HG03097 (cell line): ENCODE results near the gene NPHP4.

Experiments
- ATAC-seq: cut with Tn5 transposase; IDR thresholded peaks from one replicate; pipeline ENCODE4 v1.9.1; 2021; ENCODE audit not compliant: unreplicated experiment, low FRiP score

The NPHP4 gene

DNA sequence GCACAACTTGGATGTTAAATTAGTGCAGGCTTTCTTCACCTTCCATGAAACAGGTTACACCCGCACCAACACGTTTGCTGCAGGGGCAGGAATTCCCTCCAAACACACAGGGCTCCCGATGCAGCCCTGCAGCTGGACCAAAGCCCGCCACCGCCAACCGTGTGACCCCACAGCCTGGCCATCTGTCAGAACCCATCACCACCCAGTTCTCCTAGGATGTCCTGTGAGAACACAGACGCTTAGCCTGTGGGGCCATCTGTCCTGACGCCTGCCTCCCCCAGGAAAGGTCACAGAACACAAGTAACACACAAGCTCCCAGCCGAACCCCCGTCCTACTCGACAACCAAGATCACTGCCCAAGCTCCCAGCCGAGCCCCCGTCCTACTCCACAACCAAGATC lies 108.1 kb downstream of the NPHP4 start:
- no peak for ATAC-seq

DNA sequence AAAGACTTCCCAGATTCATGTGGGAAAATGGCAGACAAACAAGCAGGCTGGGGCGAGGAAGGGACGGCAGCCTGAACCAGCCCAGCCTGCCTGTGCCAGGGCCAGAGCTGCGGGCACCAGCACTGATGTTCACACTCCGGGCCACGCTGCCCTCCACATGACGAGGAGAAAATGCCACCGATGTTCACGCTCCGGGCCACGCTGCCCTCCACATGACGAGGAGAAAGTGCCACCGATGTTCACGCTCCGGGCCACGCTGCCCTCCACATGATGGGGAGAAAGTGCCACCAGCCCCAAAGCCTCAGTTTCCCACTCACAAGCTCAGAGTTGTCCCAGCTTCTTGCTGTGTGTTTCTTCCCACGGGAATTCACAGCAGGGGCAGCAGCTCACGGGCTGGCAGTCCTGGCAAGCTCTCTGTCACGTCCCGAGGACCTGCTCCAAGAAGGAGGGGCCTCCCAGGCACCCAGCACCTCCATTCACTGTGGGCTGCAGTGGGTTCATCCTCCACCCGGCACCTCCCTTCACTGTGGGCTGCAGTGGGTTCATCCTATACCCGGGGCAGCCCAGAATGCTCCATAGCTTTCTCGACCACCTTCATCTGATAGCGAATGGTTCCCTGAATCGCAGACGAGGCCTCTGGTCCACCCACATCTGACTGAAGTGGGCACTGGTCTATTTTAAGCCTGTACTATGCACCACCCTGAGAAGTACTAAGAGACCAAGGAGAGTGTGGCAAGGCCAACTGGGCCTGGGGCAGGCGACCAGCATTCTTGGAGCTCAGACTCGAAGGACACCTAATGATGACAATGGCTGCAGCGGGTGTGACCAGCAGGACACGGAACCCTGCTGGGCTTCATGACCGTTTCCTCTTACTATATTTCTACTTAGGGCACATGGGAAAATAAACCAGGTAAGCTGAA lies 108.8 kb downstream of the NPHP4 start:
- no peak for ATAC-seq

DNA sequence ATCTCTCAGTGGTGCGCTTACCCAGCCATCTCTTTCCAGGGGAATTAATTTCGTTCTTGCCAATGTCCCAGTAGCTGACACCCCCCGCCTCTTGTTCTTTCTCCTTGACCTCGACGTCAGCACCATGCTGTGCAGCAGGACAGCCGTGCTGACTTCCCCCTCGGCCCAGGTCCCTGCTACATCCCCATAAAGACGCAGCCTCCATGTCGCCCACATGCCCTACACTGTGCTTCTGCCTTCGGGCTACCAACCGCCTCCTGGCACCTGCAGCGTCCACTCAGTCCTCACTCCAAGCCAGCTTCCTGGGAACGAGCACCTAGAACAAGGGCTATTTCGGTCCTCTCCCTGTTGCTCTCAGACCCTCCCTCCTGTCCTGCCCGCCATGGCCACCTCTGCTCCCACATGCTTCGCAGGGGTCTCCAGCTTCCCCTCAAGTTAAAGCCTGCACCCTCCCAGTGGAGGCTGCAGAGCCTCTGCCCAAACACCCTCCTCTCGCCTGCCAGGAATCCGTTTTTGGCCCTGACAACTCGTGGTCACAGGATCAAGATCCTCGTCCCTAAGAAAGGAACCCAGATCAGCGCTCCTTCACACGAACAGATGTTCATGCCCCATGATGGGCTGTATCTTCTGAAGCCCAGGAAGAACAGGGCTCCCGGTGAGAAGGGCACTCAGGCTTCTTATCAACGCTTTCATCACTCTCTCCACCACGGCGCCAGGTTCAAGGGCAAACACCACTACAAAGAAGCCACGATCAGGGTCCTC lies 109.7 kb downstream of the NPHP4 start:
- ATAC-seq: no peak

DNA sequence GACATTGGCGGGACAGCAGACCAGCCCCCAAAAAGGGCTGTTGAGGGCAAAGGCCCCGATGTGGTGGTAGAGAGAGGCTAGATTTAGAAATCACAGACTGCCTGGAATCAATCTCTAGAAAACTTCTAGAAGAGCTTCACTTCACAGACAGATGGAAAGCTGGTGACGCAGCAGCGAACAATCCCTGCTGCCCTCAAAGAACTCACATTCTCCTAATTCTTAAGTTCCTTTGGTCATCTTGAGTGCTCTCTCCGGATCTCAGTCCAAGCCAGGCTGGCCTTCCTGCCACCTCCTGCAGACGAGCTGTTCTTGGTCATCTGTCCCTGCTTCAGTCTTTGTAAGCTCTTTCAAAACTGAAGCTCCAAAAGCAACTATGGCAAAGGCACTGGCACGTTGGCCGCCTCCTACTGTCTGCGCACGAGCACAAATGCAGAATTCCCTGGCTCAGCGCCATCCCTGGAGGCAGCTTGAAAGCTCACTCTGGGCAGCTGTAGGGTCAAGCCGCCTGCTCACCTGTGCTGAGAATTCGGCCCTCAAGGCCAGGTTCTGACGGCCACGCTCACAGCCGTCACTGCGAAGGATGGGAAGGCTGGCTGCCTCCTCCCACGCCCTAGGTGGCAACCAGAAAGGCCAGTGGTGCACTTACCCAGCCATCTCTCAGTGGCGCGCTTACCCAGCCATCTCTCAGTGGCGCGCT lies 110.6 kb downstream of the NPHP4 start:
- ATAC-seq: no peak

DNA sequence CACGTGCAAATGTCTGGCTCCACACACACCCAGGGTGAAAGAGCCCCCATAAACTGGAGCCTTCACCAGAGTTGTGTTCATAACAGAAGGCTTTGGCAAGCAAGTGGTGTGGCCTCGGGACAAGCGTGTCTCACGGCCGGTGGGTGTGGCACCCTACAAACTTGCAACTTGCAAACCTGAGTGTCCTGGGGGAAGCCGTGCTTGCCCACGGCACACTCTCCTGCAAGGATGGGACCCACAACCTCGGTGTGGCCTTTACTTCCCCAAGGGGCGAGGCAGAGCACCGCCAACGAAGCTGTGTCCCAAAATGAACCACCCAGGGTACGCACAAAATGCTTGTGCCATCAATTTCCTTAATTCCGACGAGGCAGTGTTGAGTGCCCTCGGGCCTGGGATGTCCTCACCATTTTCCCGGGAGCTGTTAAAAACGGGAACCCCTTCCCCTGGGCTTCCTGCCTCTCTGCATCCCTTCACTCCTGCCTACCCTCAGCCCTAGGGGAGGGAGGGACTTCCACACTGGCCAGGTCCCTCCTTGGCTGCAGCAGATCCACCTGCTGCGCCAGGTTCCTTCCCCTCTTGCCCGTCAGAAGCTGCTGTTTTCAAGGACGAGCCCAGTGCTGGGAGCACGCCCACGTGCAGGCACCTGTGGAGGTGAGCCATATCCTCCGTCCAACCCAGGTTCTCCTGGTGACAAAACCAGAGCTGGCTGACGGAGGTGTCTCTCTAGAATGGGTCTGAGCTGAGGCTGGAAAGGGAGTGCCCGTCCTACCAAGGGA lies 111.4 kb downstream of the NPHP4 start:
- no peak for ATAC-seq

DNA sequence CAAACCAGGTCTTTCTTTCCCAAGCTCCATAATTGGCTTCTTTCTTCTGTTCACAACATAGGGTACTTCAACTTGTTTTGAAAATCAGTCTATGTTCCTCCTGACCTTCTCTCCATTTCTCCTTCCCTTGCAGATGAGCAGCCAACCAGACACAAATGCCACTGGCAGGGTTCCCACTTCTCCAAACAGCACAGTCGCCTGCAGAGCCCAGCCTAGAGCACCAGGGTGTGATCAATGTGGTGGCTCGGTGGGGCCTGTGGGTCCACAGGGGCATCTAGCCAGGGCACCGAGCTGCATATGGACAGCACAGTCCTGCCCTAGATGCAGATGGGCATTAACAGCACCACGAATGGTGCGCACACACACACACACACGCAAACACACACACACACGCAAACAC lies 112.8 kb downstream of the NPHP4 start:
- ATAC-seq: no peak

DNA sequence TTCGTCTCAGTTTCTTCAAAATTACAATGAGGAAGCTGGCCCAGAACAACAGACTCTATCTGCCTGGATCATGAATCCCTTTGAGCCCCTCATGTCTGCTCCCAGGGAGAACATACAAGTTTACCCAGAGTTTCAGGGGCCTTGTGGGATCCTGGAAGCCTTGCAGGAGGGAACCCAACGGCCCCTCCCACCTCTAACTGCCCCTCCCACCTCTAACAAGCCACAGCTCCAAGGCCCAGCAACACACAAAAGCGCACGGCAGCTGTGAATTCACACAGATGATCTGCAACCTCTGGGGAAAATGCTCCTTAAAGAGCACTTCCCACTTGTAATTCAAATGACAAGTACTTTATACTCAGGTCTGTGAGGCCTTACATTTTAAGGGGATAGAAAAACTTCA lies 113.3 kb downstream of the NPHP4 start:
- ATAC-seq: no peak

DNA sequence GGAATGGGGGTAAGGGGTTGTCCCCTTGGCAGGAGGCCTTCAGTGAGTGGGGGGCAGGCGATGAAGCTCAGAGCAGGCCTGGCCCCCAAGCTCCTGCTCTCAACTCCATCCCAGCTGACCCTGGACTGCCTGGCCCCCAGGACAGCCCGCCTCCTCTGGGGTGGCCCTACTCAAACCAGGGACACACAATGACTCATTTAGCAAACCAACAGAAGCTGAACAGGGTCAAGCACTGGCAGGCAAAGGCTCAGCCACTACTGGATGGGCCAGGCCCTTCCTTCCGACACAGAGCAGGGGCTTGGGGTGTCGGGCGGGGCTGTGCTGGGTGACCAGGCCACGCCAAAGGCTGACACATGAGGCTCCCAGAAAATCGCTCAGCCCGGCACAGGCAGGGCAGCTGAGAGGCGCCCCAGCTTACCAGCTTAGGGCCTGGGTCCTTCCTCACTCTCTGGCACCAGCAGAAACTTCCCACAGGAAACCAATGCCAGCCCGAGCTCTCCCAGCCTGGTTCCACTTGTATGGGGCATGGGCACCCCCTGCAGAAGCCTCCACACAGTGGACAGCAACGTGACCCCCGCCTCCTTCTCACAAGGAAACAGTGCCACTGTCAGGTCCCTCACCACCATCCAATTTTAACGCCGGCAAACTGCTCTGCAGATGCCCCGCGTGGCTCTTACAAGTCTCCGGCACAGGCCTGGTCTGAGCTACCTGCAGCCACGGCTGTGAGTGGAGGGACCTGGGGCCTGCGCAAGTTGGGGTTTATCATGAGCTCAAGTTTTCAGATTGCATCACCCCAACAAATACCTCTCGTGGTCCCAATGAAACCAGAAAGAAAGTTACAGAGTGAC lies 114.3 kb downstream of the NPHP4 start:
- no peak for ATAC-seq

DNA sequence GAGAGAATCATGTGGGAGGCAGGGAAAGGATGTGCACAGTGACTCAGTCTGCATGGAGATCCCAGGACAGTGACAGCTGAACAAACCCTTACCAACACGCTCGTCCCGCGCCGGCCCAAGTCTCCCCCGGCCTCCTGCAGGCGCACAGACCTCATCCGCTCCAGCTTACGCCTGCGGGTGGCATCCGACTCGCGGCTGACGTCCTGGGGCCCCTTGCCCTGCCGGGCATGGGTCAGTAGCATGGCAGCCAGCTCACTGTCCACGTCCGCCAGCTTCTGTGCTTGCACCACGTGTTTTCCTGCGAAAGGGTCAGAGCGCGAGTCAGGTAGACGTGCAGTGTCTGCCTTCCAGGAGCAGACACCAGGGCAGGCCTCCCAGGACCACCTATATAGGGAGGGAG lies 115.2 kb downstream of the NPHP4 start:
- no peak for ATAC-seq

DNA sequence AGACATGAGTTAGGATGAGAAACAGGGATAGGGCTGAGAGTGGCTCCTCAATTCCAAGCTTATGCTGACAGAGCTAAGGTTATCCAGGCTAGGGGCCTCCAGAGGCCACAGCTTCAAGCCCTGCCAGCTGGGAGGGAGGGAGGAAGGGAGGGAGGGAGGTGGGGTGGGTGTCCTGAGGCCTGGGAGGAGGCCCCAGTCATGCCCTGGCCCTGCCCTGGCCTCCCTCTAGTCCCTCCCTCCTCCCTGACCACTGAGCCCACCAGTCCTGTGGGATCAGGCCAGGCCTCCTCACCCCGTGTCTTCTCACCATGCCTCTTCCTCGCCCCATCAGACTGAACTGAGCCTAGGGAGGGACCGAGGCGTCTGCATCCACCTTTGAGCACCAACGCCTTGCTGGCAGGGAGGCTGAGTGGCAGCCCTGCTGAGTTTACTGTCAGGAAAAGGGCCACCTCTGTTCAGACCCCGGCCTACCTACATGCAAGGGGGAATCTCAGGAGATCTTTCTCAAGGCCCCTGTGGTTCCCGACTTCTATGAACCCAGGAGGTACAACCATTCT lies 116.1 kb downstream of the NPHP4 start:
- ATAC-seq: no peak

DNA sequence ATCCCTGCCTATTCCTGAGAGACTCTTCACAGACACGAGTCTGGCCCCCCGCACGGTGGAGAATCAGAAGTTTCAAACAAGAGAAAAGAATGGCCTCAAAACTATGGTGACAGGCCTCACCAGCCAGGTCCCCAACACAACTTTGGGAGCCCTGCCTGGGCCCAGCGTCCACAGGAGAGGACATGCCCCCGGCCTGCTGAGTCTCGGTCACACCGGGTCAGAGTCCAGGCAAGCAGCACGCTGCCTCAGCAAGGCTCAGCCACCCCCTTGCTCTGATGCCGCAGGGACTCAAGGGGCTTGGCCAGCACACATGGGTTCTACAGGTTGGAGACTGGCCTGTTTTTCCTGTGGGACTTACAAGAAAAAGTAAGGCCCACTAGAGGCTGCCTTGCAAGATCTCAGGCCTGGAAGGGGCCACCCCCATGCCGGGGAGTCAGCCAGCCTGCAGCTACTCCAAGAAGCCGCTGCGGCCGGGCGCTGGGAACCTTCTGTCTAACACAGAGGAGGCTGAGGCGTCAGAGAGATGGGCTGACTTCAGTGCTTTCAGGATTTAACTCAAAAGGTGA lies 116.8 kb downstream of the NPHP4 start:
- ATAC-seq: no peak

DNA sequence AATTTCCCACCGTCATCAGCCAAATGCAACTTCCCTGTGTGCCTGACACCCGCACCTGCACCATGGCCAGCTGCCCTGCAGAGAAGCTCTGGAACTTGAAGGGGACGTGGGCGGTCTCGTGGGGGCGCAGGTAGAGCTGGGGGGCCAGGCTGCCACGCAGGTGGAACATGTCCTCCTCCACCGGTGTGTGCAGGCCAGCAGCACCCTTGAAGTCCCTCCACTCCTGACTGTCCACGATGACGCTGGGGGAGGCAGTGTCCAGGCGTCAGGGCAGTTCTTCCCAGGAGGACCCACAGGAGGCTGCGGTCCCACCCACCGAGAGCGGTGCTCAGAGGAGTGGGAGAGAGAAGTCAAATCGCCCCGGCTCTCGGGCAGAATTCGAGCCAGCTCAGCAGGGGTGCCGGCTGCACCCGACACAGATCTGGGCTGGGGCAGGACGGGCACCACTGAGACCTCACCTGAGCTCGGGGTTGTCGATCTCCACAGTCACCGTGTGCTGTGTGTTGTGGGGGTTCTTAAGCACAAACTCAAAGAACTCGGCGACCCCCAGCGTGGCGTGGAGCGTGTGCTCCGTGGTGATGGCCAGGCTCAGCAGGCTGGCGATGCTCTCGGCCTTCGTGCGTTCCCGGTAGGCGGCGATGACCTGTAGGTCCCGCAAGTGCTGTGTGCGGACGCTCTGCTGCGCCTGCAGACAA lies 117.7 kb downstream of the NPHP4 start:
- ATAC-seq: no peak

DNA sequence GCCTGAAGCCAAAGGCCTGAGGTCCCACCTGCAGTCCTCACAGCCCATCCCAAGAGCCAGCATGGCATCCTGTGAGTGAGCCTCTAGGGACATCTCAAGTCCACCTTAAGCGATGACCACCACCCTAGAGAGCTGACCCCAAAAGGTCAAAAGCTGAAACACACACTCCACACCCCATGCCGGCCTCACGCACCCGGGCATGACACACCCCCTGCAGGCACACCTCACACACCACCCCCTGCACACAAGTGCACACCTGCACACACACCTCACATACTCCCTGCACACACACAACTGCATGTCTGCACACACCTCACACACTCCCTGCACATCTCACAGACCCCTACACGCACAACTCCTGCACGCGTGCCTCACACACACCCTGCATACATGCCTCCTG lies 118.7 kb downstream of the NPHP4 start:
- ATAC-seq: no peak

DNA sequence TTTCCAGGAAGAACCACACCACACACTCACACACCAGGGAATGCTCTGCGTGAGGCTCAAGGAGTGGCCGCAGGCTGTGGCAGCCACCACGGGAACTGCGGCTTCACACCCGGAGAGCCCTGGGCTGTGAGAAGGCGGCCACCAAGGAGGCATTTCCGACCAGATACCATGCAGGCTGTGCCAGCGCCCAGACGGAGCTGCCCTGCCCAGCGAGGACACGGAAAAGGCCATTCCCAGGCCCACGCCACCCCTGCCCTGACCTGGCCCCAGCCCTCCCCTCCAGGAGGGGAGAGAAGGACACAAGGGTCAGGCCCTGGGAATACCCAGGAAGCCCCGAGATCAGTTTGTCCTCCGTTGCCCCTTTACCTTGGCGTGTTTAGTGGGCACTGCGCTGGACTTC lies 119.3 kb downstream of the NPHP4 start:
- no peak for ATAC-seq

DNA sequence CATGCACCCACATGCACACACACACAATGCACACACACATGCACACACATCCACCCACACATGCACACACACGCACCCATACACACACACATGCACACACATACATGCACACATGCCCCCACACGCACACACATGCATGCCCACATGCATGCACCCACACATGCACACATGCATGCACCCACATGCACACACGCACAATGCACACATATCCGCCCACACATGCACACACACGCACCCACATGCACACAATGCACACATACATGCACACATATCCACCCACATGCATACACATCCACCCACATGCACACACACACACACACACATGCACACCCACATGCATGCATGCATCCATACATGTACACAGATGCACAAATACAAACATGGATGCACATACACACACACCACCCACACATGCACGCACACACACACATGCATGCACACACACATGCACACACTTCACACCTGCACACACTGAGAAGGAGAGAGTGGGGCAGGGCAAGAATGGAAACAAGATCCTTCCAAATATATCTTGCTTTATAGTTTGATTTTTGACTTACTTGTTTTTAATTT lies 123.2 kb downstream of the NPHP4 start:
- ATAC-seq: no peak

DNA sequence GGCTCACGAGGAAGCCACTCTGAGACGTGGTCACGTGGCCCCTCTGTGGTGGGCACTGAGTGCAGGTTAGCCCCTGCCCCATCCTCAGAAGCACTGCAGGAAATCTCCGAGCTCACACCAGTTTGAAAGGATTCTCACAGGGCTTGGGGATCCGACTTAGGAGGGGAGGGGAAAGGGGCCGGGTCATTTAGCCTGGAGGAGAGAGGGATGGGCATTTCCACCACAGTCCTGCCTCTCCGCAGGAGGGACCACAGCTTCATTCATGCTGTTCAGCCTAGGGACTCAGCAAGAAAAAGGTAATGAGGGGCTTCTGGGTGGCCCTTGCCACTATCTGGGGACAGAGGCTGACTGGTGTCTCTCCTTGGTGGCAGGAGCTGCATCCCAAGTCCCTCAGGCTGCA lies 126.5 kb downstream of the NPHP4 start:
- no peak for ATAC-seq

DNA sequence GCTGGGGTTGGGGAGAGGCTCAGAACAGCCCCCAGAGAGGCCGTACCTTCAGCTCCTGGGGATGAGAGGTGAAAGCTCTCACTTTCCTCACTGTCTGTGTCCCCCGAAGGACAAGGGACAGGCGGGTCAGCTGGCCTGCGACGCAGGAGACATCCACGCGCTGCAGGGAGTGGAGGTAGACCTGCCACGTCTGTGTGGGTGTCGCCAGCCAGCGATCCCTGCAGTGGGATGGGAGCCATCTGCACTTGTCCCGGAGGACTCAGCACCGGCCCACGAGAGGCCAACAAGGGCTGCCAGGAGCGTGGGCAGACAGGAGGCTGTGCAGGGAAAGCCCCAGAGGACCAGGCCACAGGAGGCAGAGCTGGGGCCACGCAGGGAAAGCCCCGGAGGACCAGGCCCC lies 127.2 kb downstream of the NPHP4 start:
- ATAC-seq: no peak

DNA sequence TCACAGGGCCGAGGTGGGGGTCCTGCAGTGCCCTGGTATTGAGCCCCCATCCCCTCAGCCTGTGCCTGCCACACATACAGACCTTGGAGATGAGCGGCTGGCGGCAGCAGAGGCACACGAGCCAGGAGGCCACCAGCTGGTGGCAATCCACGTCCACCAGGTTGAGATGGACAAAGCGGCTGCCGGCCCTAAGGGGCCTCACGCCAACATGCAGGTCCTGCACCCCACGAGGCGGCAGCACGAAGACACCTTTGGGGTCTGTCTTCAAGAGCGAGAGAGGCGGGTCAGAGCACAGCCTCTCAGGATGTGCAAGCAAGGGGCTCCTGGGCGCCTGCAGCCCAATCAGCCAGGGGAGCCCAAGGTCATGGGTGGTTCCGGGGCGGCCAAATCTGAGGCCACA lies 128.0 kb downstream of the NPHP4 start:
- no peak for ATAC-seq
